Measurements from ENCODE around the gene ITIH5. TPM values are rescaled to one million over a fixed set of nuclear protein-coding genes. Genes with fewer than 3 reads are reported as not detected.
A peak's percentile ranks its signal among the peaks of the same experiment; 100 is the strongest.

The ITIH5 gene
- total RNA-seq, 1 donor from 2014 or later, result 19.4 TPM

DNA sequence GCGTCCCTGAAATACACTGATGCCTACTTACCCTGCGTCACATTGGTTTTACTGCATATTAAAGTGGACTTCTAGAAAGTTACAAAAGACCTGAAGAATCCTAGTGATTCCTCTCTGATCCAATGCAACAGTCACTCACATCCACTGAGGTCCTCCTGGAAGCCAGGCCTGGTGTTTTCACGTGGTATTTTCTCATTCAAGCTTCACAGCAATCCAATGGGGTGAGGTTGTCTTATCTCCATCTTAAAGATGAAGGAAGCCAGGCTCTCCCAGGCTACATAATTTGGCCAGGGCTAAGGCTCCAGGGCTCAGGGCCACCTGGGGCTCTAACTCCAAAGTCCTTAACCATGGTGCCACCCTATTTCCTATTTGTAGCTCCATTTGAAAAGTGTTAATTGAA, 129.6 kb downstream of the ITIH5 start:
- Histone ChIP-seq H3K27ac (no peak overlapping the region), H3K4me1 (peaks cover 0 to 11% of the 10 kb centered on the region in 2 donors), H3K4me3 (no peak overlapping the region), H3K9me3 (peaks cover 0 to 4% of the 10 kb centered on the region in 2 donors), H3K27me3 (no peaks in the 10 kb centered on the region), H3K36me3 (no peaks in the 10 kb centered on the region)
- DNase-seq (ENCODE audit: low spot score in 2 of 2), result no peak
- intact Hi-C loops (cut with DNase I), result no loop called here
- no peak for TF ChIP-seq CTCF (IDR thresholded peaks at IDR 0.05)

- Histone ChIP-seq H3K36me3 (no peaks in the 10 kb centered on the region), H3K27me3 (no peaks in the 10 kb centered on the region), H3K27ac (no peak overlapping the region), H3K9me3 (peaks cover 0 to 4% of the 10 kb centered on the region in 2 donors), H3K4me1 (no peaks in the 10 kb centered on the region), H3K4me3 (no peak overlapping the region)
- DNase-seq (ENCODE audit: low spot score in 2 of 2), result no peak
- no peak for TF ChIP-seq CTCF (IDR thresholded peaks at IDR 0.05)
- intact Hi-C loops (cut with DNase I), result no loop called here
These were observed 132.3 kb downstream of the ITIH5 start for GRCh38 chr10:7534480-7534852.

DNA sequence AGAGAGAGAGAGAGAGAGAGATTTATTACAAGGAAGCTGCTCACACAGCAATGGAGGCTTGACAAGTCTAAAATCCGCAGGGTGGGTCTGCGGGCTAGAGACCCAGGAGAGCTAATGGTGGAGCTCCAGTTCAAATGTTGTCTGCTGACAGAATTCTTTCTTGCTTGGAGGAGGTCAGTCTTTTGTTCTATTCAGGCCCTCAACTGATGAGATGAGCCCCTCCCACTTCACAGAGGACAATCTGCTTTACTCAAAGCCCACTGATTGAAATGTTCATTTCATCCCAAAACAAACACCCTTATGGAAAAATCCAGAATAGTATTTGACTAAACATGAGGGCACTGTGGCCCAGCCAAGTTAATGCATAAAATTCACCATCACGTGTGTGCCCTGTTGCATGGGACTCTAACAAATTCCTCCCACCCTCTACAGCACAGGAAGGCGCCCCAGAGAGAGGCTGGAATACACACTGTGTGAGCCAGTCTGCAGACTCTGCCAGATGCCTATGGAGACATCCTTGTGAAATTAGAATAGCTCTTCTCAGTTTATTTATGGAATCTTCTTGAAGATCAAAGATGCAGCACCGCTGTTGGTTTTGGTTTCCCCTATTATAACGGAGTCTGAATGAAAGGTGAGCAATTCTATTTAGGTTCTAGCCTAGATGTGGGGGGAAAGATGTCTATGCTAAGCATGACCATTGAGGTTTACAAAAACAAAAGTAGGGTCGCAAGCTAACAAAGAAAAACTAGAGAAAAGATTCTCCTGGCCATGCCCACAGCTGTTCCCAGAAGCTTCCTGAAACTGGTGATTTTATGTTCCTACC, 132.9 kb downstream of the ITIH5 start:
- Histone ChIP-seq H3K4me3 (no peak overlapping the region), H3K36me3 (no peaks in the 10 kb centered on the region), H3K27ac (no peak overlapping the region), H3K27me3 (no peaks in the 10 kb centered on the region), H3K9me3 (peaks cover 0 to 4% of the 10 kb centered on the region in 2 donors), H3K4me1 (no peaks in the 10 kb centered on the region)
- no peak for DNase-seq (ENCODE audit: low spot score in 2 of 2)
- intact Hi-C loops (cut with DNase I), result no loop called here
- TF ChIP-seq CTCF (IDR thresholded peaks at IDR 0.05), result no peak

- Histone ChIP-seq H3K27me3 (no peaks in the 10 kb centered on the region), H3K4me1 (no peaks in the 10 kb centered on the region), H3K27ac (no peak overlapping the region), H3K9me3 (no peaks in the 10 kb centered on the region), H3K36me3 (no peaks in the 10 kb centered on the region), H3K4me3 (no peak overlapping the region)
- DNase-seq (ENCODE audit: low spot score in 2 of 2), result no peak
- intact Hi-C loops (cut with DNase I), result no loop called here
- no peak for TF ChIP-seq CTCF (IDR thresholded peaks at IDR 0.05)
These were observed 133.9 kb downstream of the ITIH5 start for GRCh38 chr10:7532723-7533498.

DNA sequence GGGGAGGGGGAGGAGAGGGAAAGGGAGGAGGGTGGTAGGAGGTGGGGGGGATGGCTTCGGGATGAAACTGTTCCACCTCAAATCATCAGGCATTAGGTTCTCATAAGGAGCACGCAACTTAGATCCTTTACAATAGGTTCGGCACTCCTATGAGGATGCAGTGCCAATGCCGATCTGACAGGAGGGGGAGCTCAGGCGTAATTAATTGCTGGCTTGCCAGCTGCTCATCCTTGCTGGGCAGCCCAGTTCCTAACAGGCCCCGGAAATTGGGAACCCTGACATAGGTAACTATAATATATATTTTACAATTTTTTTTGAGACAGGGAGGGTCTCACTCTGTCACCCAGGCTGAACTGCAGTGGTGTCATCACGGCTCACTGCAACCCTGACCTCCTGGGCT, 137.1 kb downstream of the ITIH5 start:
- H3K4me3 ChIP-seq, result no peak overlapping the region
- intact Hi-C loops (cut with DNase I), result no loop called here
- no peaks in the 10 kb centered on the region for H3K27me3 ChIP-seq
- peak in 1 of 3 experiments; percentile 17 for TF ChIP-seq CTCF (IDR thresholded peaks at IDR 0.05)
- H3K9me3 ChIP-seq, result no peaks in the 10 kb centered on the region
- H3K36me3 ChIP-seq, result no peaks in the 10 kb centered on the region
- no peak for DNase-seq (ENCODE audit: low spot score in 2 of 2)
- no peak overlapping the region for H3K27ac ChIP-seq
- no peaks in the 10 kb centered on the region for H3K4me1 ChIP-seq
